Measurements from ENCODE around the gene SFT2D1.

DNA sequence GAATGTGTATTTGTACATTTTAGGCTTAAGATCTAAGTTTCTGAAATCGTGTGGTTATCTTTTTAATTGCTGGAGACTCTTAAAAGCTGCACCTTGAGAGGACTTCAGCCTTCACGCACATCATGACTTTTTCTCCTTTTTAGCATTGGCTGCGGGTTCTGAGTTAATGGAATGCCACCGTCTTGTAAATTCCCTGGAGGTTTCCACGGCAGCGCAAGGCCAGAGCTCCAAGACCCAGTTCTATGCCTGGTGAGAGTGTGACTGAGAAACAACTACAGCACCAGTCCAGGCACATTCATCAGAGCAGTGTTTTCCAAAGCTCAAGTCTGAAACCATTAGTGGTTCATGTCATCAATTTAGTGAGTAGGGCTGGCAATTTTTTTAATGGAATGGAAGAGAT is 57.1 kb downstream of the SFT2D1 start:
- TF ChIP-seq, protein P1, sequence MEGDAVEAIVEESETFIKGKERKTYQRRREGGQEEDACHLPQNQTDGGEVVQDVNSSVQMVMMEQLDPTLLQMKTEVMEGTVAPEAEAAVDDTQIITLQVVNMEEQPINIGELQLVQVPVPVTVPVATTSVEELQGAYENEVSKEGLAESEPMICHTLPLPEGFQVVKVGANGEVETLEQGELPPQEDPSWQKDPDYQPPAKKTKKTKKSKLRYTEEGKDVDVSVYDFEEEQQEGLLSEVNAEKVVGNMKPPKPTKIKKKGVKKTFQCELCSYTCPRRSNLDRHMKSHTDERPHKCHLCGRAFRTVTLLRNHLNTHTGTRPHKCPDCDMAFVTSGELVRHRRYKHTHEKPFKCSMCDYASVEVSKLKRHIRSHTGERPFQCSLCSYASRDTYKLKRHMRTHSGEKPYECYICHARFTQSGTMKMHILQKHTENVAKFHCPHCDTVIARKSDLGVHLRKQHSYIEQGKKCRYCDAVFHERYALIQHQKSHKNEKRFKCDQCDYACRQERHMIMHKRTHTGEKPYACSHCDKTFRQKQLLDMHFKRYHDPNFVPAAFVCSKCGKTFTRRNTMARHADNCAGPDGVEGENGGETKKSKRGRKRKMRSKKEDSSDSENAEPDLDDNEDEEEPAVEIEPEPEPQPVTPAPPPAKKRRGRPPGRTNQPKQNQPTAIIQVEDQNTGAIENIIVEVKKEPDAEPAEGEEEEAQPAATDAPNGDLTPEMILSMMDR (IDR thresholded peaks at IDR 0.05): no peak
- no peak for TF ChIP-seq POLR2A (IDR thresholded peaks at IDR 0.05)
